Endothelial cell of hepatic sinusoid (primary cell): ENCODE results near the gene GPR68.

Source experiments
- in situ Hi-C: cut with HindIII; loops from 2 replicates; pipeline ENCODE4 v1.10.0; 2017; ENCODE audit warnings: low sequenced_read_pairs

GPR68 gene

GRCh38 chr14:91244501-91244901 is at the start of gene GPR68:
Gene GPR68, minus strand, starts transcription at chr14:91244704. Its CDS starts 9,654 bp downstream, at chr14:91235050.
- in situ Hi-C loops: no loop called here

- in situ Hi-C loops: loop anchor here (5.0 to 25.0 kb wide), 4 partner anchors 77 to 557 kb away; partner anchors contain the start of gene RPS6KA5
Observed at GRCh38 chr14:91294153-91294552, 49.6 kb upstream of the GPR68 start.

GRCh38 chr14:91293281-91293680 is 48.8 kb upstream of the GPR68 start:
- in situ Hi-C loops: loop anchor here (5.0 to 25.0 kb wide), 4 partner anchors 76 to 556 kb away; partner anchors contain the start of gene RPS6KA5

GRCh38 chr14:91292491-91292890 is 48.0 kb upstream of the GPR68 start:
- in situ Hi-C loops: loop anchor here (5.0 to 25.0 kb wide), 4 partner anchors 75 to 555 kb away; partner anchors contain the start of gene RPS6KA5

- in situ Hi-C loops: loop anchor here (5.0 to 25.0 kb wide), 4 partner anchors 75 to 555 kb away; partner anchors contain the start of gene RPS6KA5
Observed at GRCh38 chr14:91291786-91292405, 47.4 kb upstream of the GPR68 start.

GRCh38 chr14:91290986-91291385 is 46.5 kb upstream of the GPR68 start:
- in situ Hi-C loops: loop anchor here (5.0 to 25.0 kb wide), 4 partner anchors 74 to 554 kb away; partner anchors contain the start of gene RPS6KA5

- in situ Hi-C loops: loop anchor here (5.0 to 25.0 kb wide), 4 partner anchors 85 to 552 kb away; partner anchors contain the start of gene RPS6KA5
Observed at GRCh38 chr14:91289464-91289863, 45.0 kb upstream of the GPR68 start.

GRCh38 chr14:91288876-91289275 is 44.4 kb upstream of the GPR68 start:
- in situ Hi-C loops: loop anchor here (5.0 to 25.0 kb wide), 4 partner anchors 86 to 552 kb away; partner anchors contain the start of gene RPS6KA5

- in situ Hi-C loops: loop anchor here (5.0 to 25.0 kb wide), 4 partner anchors 88 to 549 kb away; partner anchors contain the start of gene RPS6KA5
Observed at GRCh38 chr14:91286530-91286937, 42.0 kb upstream of the GPR68 start.

- in situ Hi-C loops: loop anchor here (5.0 to 25.0 kb wide), 4 partner anchors 88 to 548 kb away; partner anchors contain the start of gene RPS6KA5
Observed at GRCh38 chr14:91284791-91285548, 40.5 kb upstream of the GPR68 start.

GRCh38 chr14:91284146-91284790 is 39.8 kb upstream of the GPR68 start:
- in situ Hi-C loops: loop anchor here (10.0 to 25.0 kb wide), 3 partner anchors 91 to 547 kb away; partner anchors contain the start of gene RPS6KA5

GRCh38 chr14:91283666-91284065 is 39.2 kb upstream of the GPR68 start:
- in situ Hi-C loops: loop anchor here (10.0 to 25.0 kb wide), 3 partner anchors 91 to 546 kb away; partner anchors contain the start of gene RPS6KA5

GRCh38 chr14:91282954-91283645 is 38.6 kb upstream of the GPR68 start:
- in situ Hi-C loops: loop anchor here (10.0 to 25.0 kb wide), 3 partner anchors 92 to 546 kb away; partner anchors contain the start of gene RPS6KA5

- in situ Hi-C loops: loop anchor here (10.0 to 25.0 kb wide), 3 partner anchors 93 to 544 kb away; partner anchors contain the start of gene RPS6KA5
Observed at GRCh38 chr14:91281346-91281745, 36.8 kb upstream of the GPR68 start.

GRCh38 chr14:91280129-91280528 is 35.6 kb upstream of the GPR68 start:
- in situ Hi-C loops: loop anchor here (10.0 to 25.0 kb wide), 3 partner anchors 95 to 543 kb away; partner anchors contain the start of gene RPS6KA5

GRCh38 chr14:91279354-91279753 is 34.9 kb upstream of the GPR68 start:
- in situ Hi-C loops: loop anchor here (25.0 kb wide), 2 partner anchors 217 to 542 kb away; partner anchors contain the start of gene RPS6KA5

- in situ Hi-C loops: loop anchor here (25.0 kb wide), 2 partner anchors 216 to 541 kb away; partner anchors contain the start of gene RPS6KA5
Observed at GRCh38 chr14:91278383-91278715, 33.8 kb upstream of the GPR68 start.

- in situ Hi-C loops: loop anchor here (25.0 kb wide), 2 partner anchors 215 to 540 kb away; partner anchors contain the start of gene RPS6KA5
Observed at GRCh38 chr14:91277546-91278382, 33.3 kb upstream of the GPR68 start.

- in situ Hi-C loops: loop anchor here (25.0 kb wide), 2 partner anchors 212 to 537 kb away; partner anchors contain the start of gene RPS6KA5
Observed at GRCh38 chr14:91274796-91275195, 30.3 kb upstream of the GPR68 start.
